Bronchial epithelial cell (primary cell): ENCODE measurements around the gene NELL2. TPM values are rescaled to one million over a fixed set of nuclear protein-coding genes. Genes with fewer than 3 reads are reported as not detected.

Experiments used
- DNase-seq: peaks from one replicate; pipeline ENCODE4 v3.0.0-alpha.2; 2010; ENCODE audit warnings: low read depth
- FAIRE-seq: peaks from 2 replicates; lab custom pipeline; 2011; peaks lifted over from hg19 to GRCh38; lab: Jason Lieb, UNC
- H3K27me3 ChIP-seq: 2 replicates; pipeline ENCODE4 v1.5.1; 2011; ENCODE audit warnings: low read length; ENCODE audit not compliant: control insufficient read depth, insufficient read depth
- H3K36me3 ChIP-seq: 2 replicates; pipeline ENCODE4 v1.5.1; 2011; ENCODE audit warnings: low read length; ENCODE audit not compliant: control insufficient read depth, insufficient read depth
- H3K4me3 ChIP-seq: 2 replicates; pipeline ENCODE4 v1.5.1; 2011; ENCODE audit warnings: mild to moderate bottlenecking, low read depth, low read length, control low read depth
- total RNA-seq: library from RNA; depleted of rRNA; stranded (reverse); fragments of >200 nt; gene quantifications from 2 replicates; pipeline ENCODE4 v1.2.1, GENCODE V29; 2014
- TF ChIP-seq, protein P1 (sequence below): IDR thresholded peaks from 2 replicates; pipeline ENCODE4 v1.5.1; 2011; ENCODE audit warnings: mild to moderate bottlenecking, moderate library complexity, low read length, control low read depth, inconsistent platforms; ENCODE audit not compliant: insufficient read depth, severe bottlenecking

The NELL2 gene
- total RNA-seq, 1 donor from 2014 or later: not detected

DNA sequence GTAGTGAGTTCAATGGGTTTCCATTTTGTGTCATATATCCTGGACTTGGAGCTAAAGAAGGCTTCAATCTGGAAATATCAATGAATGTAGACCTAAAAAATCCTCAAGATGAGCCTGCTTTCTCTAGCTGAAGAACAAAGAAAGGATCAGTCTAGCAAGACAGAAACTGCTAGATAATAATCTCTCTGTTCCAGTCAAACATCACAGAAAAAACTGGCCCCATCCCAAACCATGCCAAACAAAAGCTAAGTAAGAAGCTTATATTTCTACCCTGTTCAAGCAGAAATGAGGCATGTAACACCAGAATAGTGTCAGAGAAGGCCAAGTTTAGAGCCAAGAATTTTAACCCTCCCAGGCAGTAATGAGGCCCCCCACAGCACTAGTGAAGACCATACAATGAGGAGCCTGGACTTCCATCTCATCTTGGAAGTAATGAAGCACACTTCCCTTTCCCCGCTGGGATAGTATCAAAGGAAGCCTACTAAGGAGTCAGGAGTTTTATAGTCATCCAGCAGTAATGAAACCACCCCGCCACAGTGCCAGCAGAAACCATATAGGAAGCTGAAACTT is 95.8 kb downstream of the NELL2 start:
- no peak for FAIRE-seq

GRCh38 chr12:44779766-44780165 is 96.3 kb downstream of the NELL2 start:
- DNase-seq: no peak
- Histone ChIP-seq H3K27me3 (no peaks in the 10 kb centered on the region), H3K4me3 (no peak overlapping the region), H3K36me3 (no peaks in the 10 kb centered on the region)
- no peak for FAIRE-seq
- TF ChIP-seq, protein P1, sequence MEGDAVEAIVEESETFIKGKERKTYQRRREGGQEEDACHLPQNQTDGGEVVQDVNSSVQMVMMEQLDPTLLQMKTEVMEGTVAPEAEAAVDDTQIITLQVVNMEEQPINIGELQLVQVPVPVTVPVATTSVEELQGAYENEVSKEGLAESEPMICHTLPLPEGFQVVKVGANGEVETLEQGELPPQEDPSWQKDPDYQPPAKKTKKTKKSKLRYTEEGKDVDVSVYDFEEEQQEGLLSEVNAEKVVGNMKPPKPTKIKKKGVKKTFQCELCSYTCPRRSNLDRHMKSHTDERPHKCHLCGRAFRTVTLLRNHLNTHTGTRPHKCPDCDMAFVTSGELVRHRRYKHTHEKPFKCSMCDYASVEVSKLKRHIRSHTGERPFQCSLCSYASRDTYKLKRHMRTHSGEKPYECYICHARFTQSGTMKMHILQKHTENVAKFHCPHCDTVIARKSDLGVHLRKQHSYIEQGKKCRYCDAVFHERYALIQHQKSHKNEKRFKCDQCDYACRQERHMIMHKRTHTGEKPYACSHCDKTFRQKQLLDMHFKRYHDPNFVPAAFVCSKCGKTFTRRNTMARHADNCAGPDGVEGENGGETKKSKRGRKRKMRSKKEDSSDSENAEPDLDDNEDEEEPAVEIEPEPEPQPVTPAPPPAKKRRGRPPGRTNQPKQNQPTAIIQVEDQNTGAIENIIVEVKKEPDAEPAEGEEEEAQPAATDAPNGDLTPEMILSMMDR: no peak

More for the DNA sequence above, 95.8 kb downstream of the NELL2 start:
- TF ChIP-seq, protein P1: no peak
- no peak for DNase-seq
- Histone ChIP-seq H3K36me3 (no peaks in the 10 kb centered on the region), H3K4me3 (no peak overlapping the region), H3K27me3 (no peaks in the 10 kb centered on the region)

- no peak overlapping the region for H3K4me3 ChIP-seq
- no peak for FAIRE-seq
- H3K27me3 ChIP-seq: no peaks in the 10 kb centered on the region
- H3K36me3 ChIP-seq: no peaks in the 10 kb centered on the region
- TF ChIP-seq, protein P1: no peak
- no peak for DNase-seq
Observed at GRCh38 chr12:44778863-44779262, 97.3 kb downstream of the NELL2 start.

DNA sequence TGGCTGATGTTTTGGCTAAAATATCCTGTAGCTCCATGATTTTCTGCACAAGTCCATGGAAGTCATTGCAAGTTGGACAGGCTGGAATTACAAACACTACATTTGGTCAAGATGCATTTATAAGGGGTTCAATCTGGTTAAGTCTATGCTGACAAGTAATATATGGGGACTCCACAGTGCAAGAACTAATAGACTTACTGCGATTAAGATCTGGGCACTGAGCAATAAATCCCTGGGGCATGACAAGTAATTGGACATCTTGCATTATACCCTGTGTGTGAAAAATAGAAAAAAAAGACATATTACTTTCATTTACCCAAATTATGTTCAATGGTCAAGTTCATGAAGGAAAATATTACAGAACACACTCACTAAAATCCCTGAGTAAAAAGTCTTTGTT is 99.1 kb downstream of the NELL2 start:
- Histone ChIP-seq H3K36me3 (no peaks in the 10 kb centered on the region), H3K27me3 (no peaks in the 10 kb centered on the region), H3K4me3 (no peak overlapping the region)
- no peak for FAIRE-seq
- TF ChIP-seq, protein P1: no peak
- no peak for DNase-seq

DNA sequence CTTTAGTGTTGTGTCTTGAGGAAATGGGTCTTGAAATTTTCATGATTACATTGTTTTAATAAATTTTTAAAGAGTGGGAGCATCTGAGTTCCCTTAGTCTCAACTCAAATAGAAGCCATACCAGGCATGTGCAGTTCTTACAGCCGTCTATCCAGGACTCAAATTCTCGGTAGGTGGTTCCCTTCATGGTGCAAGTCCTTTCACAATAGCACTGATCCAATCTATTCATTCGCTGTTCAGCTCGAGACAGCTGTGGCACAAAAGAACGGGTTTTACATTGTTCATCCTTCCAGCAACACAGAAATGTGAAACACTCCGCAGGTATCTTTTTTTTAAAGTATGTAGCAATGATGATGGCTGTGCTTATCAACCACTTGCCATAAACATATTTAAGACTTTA is 100.2 kb downstream of the NELL2 start:
- Histone ChIP-seq H3K4me3 (no peak overlapping the region), H3K36me3 (no peaks in the 10 kb centered on the region), H3K27me3 (no peaks in the 10 kb centered on the region)
- DNase-seq: no peak
- TF ChIP-seq, protein P1: no peak
- no peak for FAIRE-seq
